Middle frontal gyrus (tissue), 1 donor: ENCODE results near the gene RWDD2A.

ENCODE experiments used
- DNase-seq: peaks from one replicate; pipeline ENCODE4 v3.0.0-alpha.2; 2015; ENCODE audit warnings: low spot score; ENCODE audit errors: extremely low spot score

The RWDD2A gene

GRCh38 chr6:83198486-83199172, 5.5 kb downstream of the RWDD2A start:
- DNase-seq, result no peak

- DNase-seq, result no peak
Measured at GRCh38 chr6:83199173-83199862, 6.2 kb downstream of the RWDD2A start.

DNA sequence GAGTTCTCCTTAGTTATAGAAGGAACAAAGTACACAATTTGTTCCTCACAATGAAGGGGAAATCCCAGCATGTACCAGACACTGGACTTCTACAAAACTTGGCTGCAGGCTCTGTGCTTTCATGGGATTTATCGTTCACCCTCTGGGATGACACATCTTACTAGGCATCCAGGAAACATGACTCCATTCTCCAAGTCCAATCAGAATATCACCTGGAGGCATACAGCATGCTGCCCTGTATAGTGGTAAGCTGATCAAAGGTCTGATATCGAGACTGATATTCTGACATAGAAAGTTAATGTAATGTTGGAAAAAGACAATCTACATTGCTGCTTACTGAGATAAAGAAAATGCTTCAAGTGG, 6.7 kb downstream of the RWDD2A start:
- no peak for DNase-seq

- DNase-seq, result no peak
Measured at GRCh38 chr6:83202031-83202430, 8.9 kb downstream of the RWDD2A start.

DNA sequence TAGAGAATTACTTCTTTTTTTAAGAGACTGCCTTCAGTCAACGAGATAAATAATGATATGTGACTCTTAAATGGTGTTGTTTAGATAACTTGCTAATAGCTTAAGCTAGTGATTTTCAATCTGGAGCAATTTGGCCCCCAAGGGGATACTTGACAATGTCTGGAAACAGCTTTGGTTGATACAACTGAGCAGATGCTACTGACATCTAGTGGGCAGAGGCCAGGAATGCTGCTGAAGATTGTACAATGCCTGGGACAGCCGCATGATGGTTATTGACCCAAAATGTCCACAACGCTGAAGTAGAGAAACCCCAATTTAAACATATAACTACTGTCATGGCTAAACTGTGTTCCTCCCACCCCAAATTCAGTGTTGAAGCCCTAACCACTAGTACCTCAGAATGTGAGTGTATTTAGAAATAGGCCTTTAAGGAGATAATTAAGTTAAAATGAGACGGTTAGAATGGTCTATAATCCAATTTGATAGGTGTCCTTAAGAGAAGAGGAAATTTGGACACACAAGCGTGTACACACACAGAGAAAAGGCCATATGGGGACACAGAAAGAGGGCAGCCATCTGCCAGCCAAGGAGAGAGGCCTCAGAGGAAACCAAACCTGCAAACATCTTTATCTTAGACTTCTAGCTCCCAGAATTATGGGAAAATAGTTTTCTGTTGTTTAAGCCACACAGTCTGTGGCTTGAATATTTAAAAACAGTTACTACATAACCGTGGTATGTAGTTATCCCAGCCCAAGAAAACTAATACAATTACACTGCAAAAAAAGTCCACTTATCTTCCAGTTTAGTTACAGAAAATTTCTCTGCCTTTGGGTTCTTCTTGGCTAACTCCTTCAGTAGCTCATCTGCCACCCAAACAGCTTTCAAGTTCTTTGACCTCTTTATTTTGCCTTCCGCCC, 22.2 kb downstream of the RWDD2A start:
- DNase-seq, result peak; percentile 66

DNA sequence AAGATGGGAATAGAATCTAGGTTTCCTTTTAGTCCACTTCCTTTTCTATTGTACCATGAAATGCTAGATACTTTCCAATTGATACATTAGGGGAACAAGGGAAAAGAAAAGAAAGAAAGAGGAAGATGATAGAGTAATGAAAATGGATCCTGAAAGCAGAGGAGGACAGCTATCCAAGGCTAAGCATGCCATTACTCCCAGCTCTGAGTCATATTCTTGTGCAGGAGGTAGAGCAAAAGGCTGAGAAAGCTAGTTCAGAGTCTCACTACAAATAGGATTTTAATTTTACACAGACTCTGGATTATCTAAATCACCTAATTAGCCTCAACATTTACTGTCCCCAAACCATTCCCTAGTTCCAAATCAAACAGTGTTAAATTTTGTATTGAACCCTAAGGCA, 23.6 kb downstream of the RWDD2A start:
- DNase-seq, result no peak

- DNase-seq, result no peak
Measured at GRCh38 chr6:83218646-83219045, 25.5 kb downstream of the RWDD2A start.

GRCh38 chr6:83220121-83220520, 27.0 kb downstream of the RWDD2A start:
- DNase-seq, result no peak

- no peak for DNase-seq
Measured at GRCh38 chr6:83221276-83221675, 28.1 kb downstream of the RWDD2A start.

GRCh38 chr6:83221889-83222479, 28.8 kb downstream of the RWDD2A start:
- no peak for DNase-seq

DNA sequence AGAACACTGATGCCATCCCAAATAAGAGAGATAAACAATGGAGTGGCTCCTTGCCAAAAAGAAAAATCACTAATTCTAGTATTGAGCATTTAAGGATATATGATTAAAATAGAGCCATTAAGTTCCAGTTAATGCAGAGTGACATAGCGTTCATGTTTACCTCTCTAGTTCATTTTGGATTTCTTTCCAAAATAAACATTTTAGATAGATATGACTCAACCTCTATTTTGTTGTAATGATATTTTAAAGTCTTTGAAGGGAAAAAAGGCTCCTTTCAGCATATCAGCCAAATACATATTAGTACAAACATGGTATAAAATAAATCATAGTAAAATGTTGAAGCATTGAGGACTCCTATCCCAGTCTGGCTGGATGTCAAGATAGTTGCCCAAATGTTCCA, 33.4 kb downstream of the RWDD2A start:
- DNase-seq, result no peak

GRCh38 chr6:83231146-83231545, 38.0 kb downstream of the RWDD2A start:
- no peak for DNase-seq

GRCh38 chr6:83247471-83247870, 54.3 kb downstream of the RWDD2A start:
- DNase-seq, result no peak
